IMR-90 (cell line): ENCODE data around the gene METTL24. TPM values are rescaled to one million over a fixed set of nuclear protein-coding genes. Genes with fewer than 3 reads are reported as not detected.
A peak's percentile ranks its signal among the peaks of the same experiment; 100 is the strongest.

ENCODE experiments used
- ATAC-seq: fragments of 200-7000 bp; cut with Tn5 transposase; 2 replicates; pipeline ENCODE4 v1.9.1; 2020; ENCODE audit warnings: low read depth, mild to moderate bottlenecking, moderate library complexity
- BruUV-seq: library from RNA; stranded (reverse); fragments of 400-500 nt; replicated peaks from 2 replicates; lab custom pipeline; 2021; lab: Mats Ljungman, UMichigan
- CTCF ChIA-PET: fragments of 300-600 bp; formaldehyde crosslinking; extraction: SDS; loops from one replicate; lab custom pipeline; 2021; ENCODE audit warnings: antibody characterized with exemption; lab: Yijun Ruan, JAX
- POLR2A ChIA-PET: fragments of 300-600 bp; sonication (Branson Sonifier 250); formaldehyde crosslinking; loops from one replicate; lab custom pipeline; 2022; ENCODE audit warnings: antibody characterized with exemption; ENCODE audit not compliant: unreplicated experiment; lab: Charles Lee
- DNase-seq: peaks from one replicate; pipeline ENCODE4 v3.0.0; 2013
- H2AFZ ChIP-seq: replicated peaks from 2 replicates; pipeline ENCODE3; 2013; ENCODE audit warnings: low read length, mild to moderate bottlenecking; ENCODE audit not compliant: poor library complexity
- H2AK5ac ChIP-seq: 2 replicates; pipeline ENCODE4 v1.6.1; 2013; ENCODE audit warnings: low read depth, low read length, inconsistent platforms
- H2AK9ac ChIP-seq: replicated peaks from 2 replicates; pipeline ENCODE3; 2013; ENCODE audit warnings: mild to moderate bottlenecking, low read depth, low read length, moderate library complexity; ENCODE audit not compliant: poor library complexity
- H2BK120ac ChIP-seq: 2 replicates; pipeline ENCODE4 v1.6.1; 2013; ENCODE audit warnings: low read depth, low read length, inconsistent platforms
- H2BK15ac ChIP-seq: 3 replicates; pipeline ENCODE4 v1.6.1; 2013; ENCODE audit warnings: low read depth, low read length, inconsistent platforms
- H2BK20ac ChIP-seq: 2 replicates; pipeline ENCODE4 v1.6.1; 2013; ENCODE audit warnings: low read depth, mild to moderate bottlenecking, inconsistent platforms, low read length, moderate library complexity
- H2BK5ac ChIP-seq: 2 replicates; pipeline ENCODE4 v1.6.1; 2013; ENCODE audit warnings: mild to moderate bottlenecking, low read depth, low read length, inconsistent platforms; ENCODE audit not compliant: poor library complexity, severe bottlenecking
- H3K14ac ChIP-seq: replicated peaks from 2 replicates; pipeline ENCODE4 v1.6.1; 2013; ENCODE audit warnings: low read depth, low read length, inconsistent platforms
- H3K18ac ChIP-seq: 2 replicates; pipeline ENCODE4 v1.6.1; 2013; ENCODE audit warnings: low read depth, low read length, control low read depth
- H3K23ac ChIP-seq: 2 replicates; pipeline ENCODE4 v1.6.1; 2013; ENCODE audit warnings: low read depth, low read length, inconsistent platforms
- H3K27ac ChIP-seq: 2 replicates; pipeline ENCODE4 v1.5.1; 2013; ENCODE audit warnings: mild to moderate bottlenecking, control low read depth, low read length; ENCODE audit not compliant: insufficient read depth
- H3K27me3 ChIP-seq: 2 replicates; pipeline ENCODE4 v1.6.1; 2013; ENCODE audit warnings: low read length; ENCODE audit not compliant: control insufficient read depth, insufficient read depth
- H3K36me3 ChIP-seq: 2 replicates; pipeline ENCODE4 v1.6.1; 2013; ENCODE audit warnings: low read length, mixed read lengths; ENCODE audit not compliant: control insufficient read depth, insufficient read depth
- H3K4ac ChIP-seq: 2 replicates; pipeline ENCODE4 v1.6.1; 2013; ENCODE audit warnings: low read depth, low read length, inconsistent platforms
- H3K4me1 ChIP-seq: 2 replicates; pipeline ENCODE4 v1.6.1; 2013; ENCODE audit warnings: low read length, mixed read lengths; ENCODE audit not compliant: control insufficient read depth, insufficient read depth
- H3K4me2 ChIP-seq: 2 replicates; pipeline ENCODE4 v1.6.1; 2013; ENCODE audit warnings: low read depth, mild to moderate bottlenecking, control low read depth, low read length, moderate library complexity
- H3K4me3 ChIP-seq: 2 replicates; pipeline ENCODE4 v1.5.1; 2013; ENCODE audit warnings: low read depth, mild to moderate bottlenecking, control low read depth, low read length, moderate library complexity; ENCODE audit not compliant: insufficient read depth
- H3K56ac ChIP-seq: 2 replicates; pipeline ENCODE4 v1.6.1; 2013; ENCODE audit warnings: low read length, inconsistent platforms; ENCODE audit not compliant: insufficient read depth; ENCODE audit errors: extremely low read depth
- H3K79me1 ChIP-seq, 2 experiments: 2 replicates each; pipeline ENCODE4 v1.6.1; 2013; ENCODE audit warnings: low read length in 2 of 2, inconsistent platforms in 1 of 2, low read depth in 1 of 2
- H3K9ac ChIP-seq: 2 replicates; pipeline ENCODE4 v1.6.1; 2013; ENCODE audit warnings: low read depth, low read length, control low read depth
- H3K9me1 ChIP-seq: 2 replicates; pipeline ENCODE4 v1.6.1; 2013; ENCODE audit warnings: low read length, inconsistent platforms; ENCODE audit not compliant: insufficient read depth
- H3K9me3 ChIP-seq: 2 replicates; pipeline ENCODE4 v1.6.1; 2013; ENCODE audit warnings: low read length; ENCODE audit not compliant: control insufficient read depth, insufficient read depth
- H4K20me1 ChIP-seq: 2 replicates; pipeline ENCODE4 v1.6.1; 2013; ENCODE audit warnings: low read length, inconsistent platforms; ENCODE audit not compliant: insufficient read depth
- H4K5ac ChIP-seq: 2 replicates; pipeline ENCODE4 v1.6.1; 2013; ENCODE audit warnings: mild to moderate bottlenecking, low read depth, low read length, control low read depth
- H4K8ac ChIP-seq, 2 experiments: 2 replicates each; pipeline ENCODE4 v1.6.1; 2013; ENCODE audit warnings: low read depth in 2 of 2, low read length in 2 of 2, control low read depth in 1 of 2, inconsistent platforms in 1 of 2
- H4K91ac ChIP-seq: 2 replicates; pipeline ENCODE4 v1.6.1; 2013; ENCODE audit warnings: low read depth, low read length, inconsistent platforms; ENCODE audit not compliant: insufficient read depth
- CHD1 ChIP-seq: IDR thresholded peaks from 2 replicates; pipeline ENCODE4 v1.6.1; 2012; ENCODE audit warnings: low read depth, low read length, improper control_type of control experiment
- FOS ChIP-seq: fragments of 150-350 bp; IDR thresholded peaks from 2 replicates; pipeline ENCODE4 v1.6.1; 2016; ENCODE audit warnings: low read depth, low read length
- MAFK ChIP-seq: IDR thresholded peaks from 2 replicates; pipeline ENCODE4 v1.6.1; 2012; ENCODE audit warnings: low read depth, low read length, improper control_type of control experiment
- SMC3 ChIP-seq: fragments of 150-350 bp; IDR thresholded peaks from 2 replicates; pipeline ENCODE4 v1.6.1; 2016; ENCODE audit warnings: low read depth, mild to moderate bottlenecking, antibody characterized with exemption, low read length, moderate library complexity
- WGBS, 2 experiments: methylation state at CpG; one replicate each; pipeline versions ENCODE4 v1.1.5 to v1.1.7; 2013; ENCODE audit warnings: missing lambda C conversion rate in 2 of 2; ENCODE audit not compliant: insufficient read length in 1 of 2; ENCODE audit errors: extremely low coverage in 2 of 2; 5-methylcytosine and 5-hydroxymethylcytosine counted together
- dilution Hi-C: fragments of 300-500 bp; cut with HindIII; formaldehyde crosslinking; loops from one replicate; pipeline ENCODE4 v1.14.3; 2018; ENCODE audit warnings: low sequenced_read_pairs; ENCODE audit not compliant: unreplicated experiment
- in situ Hi-C: fragments of 300-500 bp; cut with MboI; formaldehyde crosslinking; loops from 3 replicates; pipeline ENCODE4 v1.14.3; 2019; ENCODE audit warnings: low sequenced_read_pairs, inconsistent platforms, mixed read lengths
- intact Hi-C: fragments of 100-400 bp; cut with micrococcal nuclease; formaldehyde crosslinking; loops from 2 replicates; pipeline ENCODE4 v1.10.0; 2022
- polyA plus RNA-seq, 3 experiments: library from polyadenylated mRNA; depleted of rRNA; stranded (reverse); fragments of >200 nt; gene quantifications; 2 replicates each; pipeline ENCODE4 v1.2.3, GENCODE V29; 2012; ENCODE audit warnings: low replicate concordance in 1 of 3
- total RNA-seq: library from RNA; depleted of rRNA; stranded (reverse); fragments of >200 nt; gene quantifications from 2 replicates; pipeline ENCODE4 v1.2.3, GENCODE V29; 2012

Gene METTL24
- total and polyA plus RNA-seq, 2 of the 4 experiments (the other 2 are of a cell fraction) = not detected

- no peak overlapping the region for H2AFZ ChIP-seq
- peaks cover 5 to 26% of the 10 kb centered on the region in 2 experiments; a peak in 3 of 4 replicates for H3K79me1 ChIP-seq
- H3K9ac ChIP-seq = no peak overlapping the region
- DNase-seq = no peak
- H4K8ac ChIP-seq = no peak overlapping the region
- H3K27me3 ChIP-seq = no peaks in the 10 kb centered on the region
- H3K27ac ChIP-seq = no peak overlapping the region
- no peak overlapping the region for H2BK15ac ChIP-seq
- BruUV-seq = no TSS peak
- no peak overlapping the region for H3K4me2 ChIP-seq
- POLR2A ChIA-PET = no interaction called here
- H3K4me3 ChIP-seq = no peak overlapping the region
- H3K4ac ChIP-seq = no peak overlapping the region
- H3K18ac ChIP-seq = no peak overlapping the region
- H3K36me3 ChIP-seq = peaks cover 2% of the 10 kb centered on the region; the same call in 1 of the 2 replicates
- TF ChIP-seq CHD1 (no peak), FOS (no peak), MAFK (peak; percentile 95), SMC3 (no peak)
- H4K91ac ChIP-seq = no peak overlapping the region
- CTCF ChIA-PET = no interaction called here
- H2BK20ac ChIP-seq = no peak overlapping the region
- H4K5ac ChIP-seq = no peak overlapping the region
- no peak overlapping the region for H3K14ac ChIP-seq
- intact Hi-C loops (no loop called here), dilution Hi-C loops (no loop called here), in situ Hi-C loops (no loop called here)
- no peak overlapping the region for H2BK5ac ChIP-seq
- ATAC-seq = no peak
- no peak overlapping the region for H2AK5ac ChIP-seq
- H3K23ac ChIP-seq = no peak overlapping the region
- no peak overlapping the region for H3K56ac ChIP-seq
- no peaks in the 10 kb centered on the region; the same call in 1 of the 2 replicates for H4K20me1 ChIP-seq
- no peak overlapping the region for H2AK9ac ChIP-seq
- H3K9me1 ChIP-seq = no peaks in the 10 kb centered on the region
- H3K4me1 ChIP-seq = no peaks in the 10 kb centered on the region
- H2BK120ac ChIP-seq = no peak overlapping the region
- WGBS, 2 experiments = no CpG with 5 or more reads among the region's 1 CpG
- H3K9me3 ChIP-seq = no peaks in the 10 kb centered on the region
Observed at GRCh38 chr6:110196874-110197273, 161.3 kb downstream of the METTL24 start.
